Esophagus muscularis mucosa (tissue), 4 donors: ENCODE data around the gene ZNF862. TPM values are rescaled to one million over a fixed set of nuclear protein-coding genes. Genes with fewer than 3 reads are reported as not detected.

Experiments used
- DNase-seq: peaks from one replicate; pipeline ENCODE4 v3.0.0-alpha.2; 2017; ENCODE audit errors: extremely low spot score
- H3K27ac ChIP-seq, 4 donors: fragments of 200-600 bp; sonication (generic); replicated peaks in 1 of 4; 1 replicate in 3 of 4; 2 replicates in 1 of 4; pipeline ENCODE4 v1.5.1; 2016 to 2019; ENCODE audit warnings: mild to moderate bottlenecking in 1 of 4
- H3K27me3 ChIP-seq, 4 donors: fragments of 200-600 bp; sonication (generic); one replicate each; pipeline versions ENCODE4 v1.5.1 to v1.6.0; 2016 to 2019
- H3K36me3 ChIP-seq, 4 donors: fragments of 200-600 bp; sonication (generic); one replicate each; pipeline ENCODE4 v1.5.1; 2016 to 2019
- H3K4me1 ChIP-seq, 4 donors: fragments of 200-600 bp; sonication (generic); one replicate each; pipeline ENCODE4 v1.5.1; 2016 to 2019
- H3K4me3 ChIP-seq, 4 donors: fragments of 200-600 bp; sonication (generic); 1 replicate in 2 of 4; 2 replicates in 2 of 4; pipeline ENCODE4 v1.5.1; 2016 to 2019; ENCODE audit warnings: mild to moderate bottlenecking in 4 of 4, moderate library complexity in 1 of 4
- H3K9me3 ChIP-seq, 4 donors: fragments of 200-600 bp; sonication (generic); 1 replicate in 3 of 4; 2 replicates in 1 of 4; pipeline ENCODE4 v1.5.1; 2016 to 2019
- CTCF ChIP-seq, 3 experiments: fragments of 200-600 bp in 2 of 3; fragments of 450-650 bp in 1 of 3; sonication (generic) in 2 of 3; IDR thresholded peaks; one replicate each; pipeline ENCODE4 v1.5.1; 2017 to 2019; ENCODE audit warnings: antibody characterized with exemption in 3 of 3, mild to moderate bottlenecking in 2 of 3, moderate library complexity in 1 of 3
- EP300 ChIP-seq: sonication (generic); formaldehyde crosslinking; IDR thresholded peaks from one replicate; pipeline ENCODE4 v1.6.1; 2017; ENCODE audit warnings: antibody characterized with exemption
- POLR2A ChIP-seq: fragments of 450-650 bp; IDR thresholded peaks from one replicate; pipeline ENCODE4 v1.6.1; 2017; ENCODE audit warnings: antibody characterized with exemption, moderate library complexity, mild to moderate bottlenecking, low read depth
- POLR2AphosphoS5 ChIP-seq, 2 donors: sonication (generic); formaldehyde crosslinking; IDR thresholded peaks; one replicate each; pipeline ENCODE4 v1.6.1; 2017; ENCODE audit warnings: antibody characterized with exemption in 2 of 2
- WGBS: methylation state at CpG from one replicate; pipeline ENCODE4 v1.1.5; 2018; 5-methylcytosine and 5-hydroxymethylcytosine counted together
- intact Hi-C: fragments of 100-400 bp; cut with DNase I; formaldehyde crosslinking; loops from one replicate; pipeline ENCODE4 v1.15.1; 2023
- total RNA-seq, 4 donors: library from RNA; depleted of rRNA; stranded (reverse); fragments of >200 nt; gene quantifications; one replicate each; pipeline versions ENCODE4 v1.1.0 to v1.2.1, GENCODE V29; 2016

ZNF862 gene
- total RNA-seq, 4 donors from 2014 or later, result 9.1 to 17.1 (median 13.3) TPM

GRCh38 chr7:149811221-149811620 lies 27.0 kb upstream of the ZNF862 start:
- Histone ChIP-seq H3K4me3 (no peak overlapping the region), H3K27me3 (peaks cover 0 to 34% (median 0%) of the 10 kb centered on the region in 4 donors), H3K36me3 (no peaks in the 10 kb centered on the region), H3K4me1 (no peaks in the 10 kb centered on the region), H3K27ac (no peak overlapping the region), H3K9me3 (no peaks in the 10 kb centered on the region)
- 8% methylated on average over 1 of the region's 3 CpGs for WGBS
- TF ChIP-seq CTCF (IDR thresholded peaks at IDR 0.05) (no peak), POLR2A (no peak), POLR2AphosphoS5 (IDR thresholded peaks at IDR 0.05) (no peak), EP300 (no peak)
- no peak for DNase-seq
- intact Hi-C loops, result no loop called here

GRCh38 chr7:149811831-149812490 lies 26.2 kb upstream of the ZNF862 start:
- no peak overlapping the region for H3K4me3 ChIP-seq
- intact Hi-C loops, result no loop called here
- H3K36me3 ChIP-seq, result no peaks in the 10 kb centered on the region
- no peaks in the 10 kb centered on the region for H3K9me3 ChIP-seq
- H3K4me1 ChIP-seq, result no peaks in the 10 kb centered on the region
- no peak for TF ChIP-seq EP300
- TF ChIP-seq CTCF (IDR thresholded peaks at IDR 0.05), result no peak
- no peak for TF ChIP-seq POLR2A
- TF ChIP-seq POLR2AphosphoS5 (IDR thresholded peaks at IDR 0.05), result no peak
- WGBS, result 94% methylated on average over 11 of the region's 16 CpGs
- peaks cover 0 to 32% (median 0%) of the 10 kb centered on the region in 4 donors for H3K27me3 ChIP-seq
- H3K27ac ChIP-seq, result no peak overlapping the region
- DNase-seq, result no peak

- DNase-seq, result no peak
- intact Hi-C loops, result no loop called here
- Histone ChIP-seq H3K4me1 (no peaks in the 10 kb centered on the region), H3K36me3 (no peaks in the 10 kb centered on the region), H3K9me3 (no peaks in the 10 kb centered on the region), H3K27me3 (peaks cover 0 to 30% (median 0%) of the 10 kb centered on the region in 4 donors), H3K27ac (no peak overlapping the region), H3K4me3 (no peak overlapping the region)
- WGBS, result 88% methylated on average over 14 of the region's 28 CpGs
- no peak for TF ChIP-seq CTCF (IDR thresholded peaks at IDR 0.05)
- TF ChIP-seq POLR2A, result no peak
- TF ChIP-seq EP300, result no peak
- TF ChIP-seq POLR2AphosphoS5 (IDR thresholded peaks at IDR 0.05), result no peak
Observed at GRCh38 chr7:149813254-149814035, 24.7 kb upstream of the ZNF862 start.

- intact Hi-C loops, result no loop called here
- Histone ChIP-seq H3K4me1 (no peaks in the 10 kb centered on the region), H3K36me3 (no peaks in the 10 kb centered on the region), H3K4me3 (no peak overlapping the region), H3K9me3 (no peaks in the 10 kb centered on the region), H3K27me3 (peaks cover 0 to 19% (median 0%) of the 10 kb centered on the region in 4 donors), H3K27ac (no peak overlapping the region)
- 60% methylated on average over 1 of the region's 15 CpGs for WGBS
- TF ChIP-seq POLR2AphosphoS5 (IDR thresholded peaks at IDR 0.05) (no peak), POLR2A (no peak), CTCF (IDR thresholded peaks at IDR 0.05) (no peak), EP300 (no peak)
- DNase-seq, result no peak
Observed at GRCh38 chr7:149814494-149814893, 23.7 kb upstream of the ZNF862 start.
